Endothelial cell of umbilical vein (primary cell): ENCODE data around the gene KCNQ1OT1. TPM values are rescaled to one million over a fixed set of nuclear protein-coding genes. Genes with fewer than 3 reads are reported as not detected.

Source experiments
- Bru-seq: library from RNA; stranded (reverse); fragments of 400-500 nt; gene quantifications from one replicate; lab custom pipeline; 2021; lab: Mats Ljungman, UMichigan
- BruChase-seq, 2 experiments: library from RNA; stranded (reverse); fragments of 400-500 nt; gene quantifications; one replicate each; lab custom pipeline; 2021; lab: Mats Ljungman, UMichigan
- BruUV-seq: library from RNA; stranded (reverse); fragments of 400-500 nt; replicated peaks from 2 replicates; lab custom pipeline; 2021; lab: Mats Ljungman, UMichigan
- CTCF ChIA-PET: fragments of 300-600, 350-600 bp; sonication (Branson Sonifier 250); formaldehyde crosslinking; loops from one replicate; lab custom pipeline; 2021; ENCODE audit warnings: antibody characterized with exemption, inconsistent platforms; lab: Charles Lee
- POLR2A ChIA-PET: fragments of 300-600, 350-600 bp; sonication (Branson Sonifier 250); formaldehyde crosslinking; loops from one replicate; lab custom pipeline; 2021; ENCODE audit warnings: antibody characterized with exemption, inconsistent platforms; lab: Charles Lee
- DNase-seq: peaks from one replicate; pipeline ENCODE4 v3.0.0-alpha.2; 2011; ENCODE audit warnings: low read depth, low spot score
- FAIRE-seq: peaks from 2 replicates; lab custom pipeline; 2011; peaks lifted over from hg19 to GRCh38; lab: Jason Lieb, UNC
- H2AFZ ChIP-seq: 2 replicates; pipeline ENCODE4 v1.6.0; 2012; ENCODE audit warnings: low read depth, low read length, control low read depth, inconsistent platforms
- H3K27ac ChIP-seq: 2 replicates; pipeline ENCODE4 v1.5.1; 2011; ENCODE audit warnings: low read depth, mild to moderate bottlenecking, control low read depth, low read length, moderate library complexity; ENCODE audit not compliant: insufficient read depth
- H3K27me3 ChIP-seq, 2 experiments: 2 replicates each; pipeline versions ENCODE4 v1.6.0 to v1.6.1; 2011; ENCODE audit warnings: low read length in 2 of 2, mixed read lengths in 1 of 2; ENCODE audit not compliant: control insufficient read depth in 2 of 2, insufficient read depth in 2 of 2
- H3K36me3 ChIP-seq, 2 experiments: 2 replicates in 1 of 2; 3 replicates in 1 of 2; pipeline ENCODE4 v1.5.1; 2011; ENCODE audit warnings: low read length in 2 of 2, mild to moderate bottlenecking in 1 of 2, moderate library complexity in 1 of 2; ENCODE audit not compliant: control insufficient read depth in 2 of 2, insufficient read depth in 2 of 2; ENCODE audit errors: extremely low read depth in 1 of 2
- H3K4me1 ChIP-seq: 3 replicates; pipeline ENCODE4 v1.5.1; 2011; ENCODE audit warnings: mild to moderate bottlenecking, low read length; ENCODE audit not compliant: control insufficient read depth, insufficient read depth; ENCODE audit errors: extremely low read depth
- H3K4me2 ChIP-seq: 2 replicates; pipeline ENCODE4 v1.6.1; 2011; ENCODE audit warnings: low read length, control low read depth, mixed read lengths; ENCODE audit not compliant: insufficient read depth
- H3K4me3 ChIP-seq, 3 experiments: fragments of 200-600 bp in 1 of 3; sonication (generic), shearing (Covaris generic) in 1 of 3; replicated peaks in 1 of 3; 2 replicates each; pipeline ENCODE4 v1.5.1; 2011 to 2016; ENCODE audit warnings: control low read depth in 3 of 3, low read length in 3 of 3, mild to moderate bottlenecking in 2 of 3, inconsistent platforms in 1 of 3, low read depth in 1 of 3, moderate library complexity in 1 of 3; ENCODE audit not compliant: insufficient read depth in 1 of 3
- H3K79me2 ChIP-seq: 2 replicates; pipeline ENCODE4 v1.6.0; 2012; ENCODE audit warnings: low read length, inconsistent platforms; ENCODE audit not compliant: control insufficient read depth, insufficient read depth
- H3K9ac ChIP-seq: replicated peaks from 2 replicates; pipeline ENCODE3; 2011; ENCODE audit warnings: low read length, control low read depth; ENCODE audit not compliant: insufficient read depth; ENCODE audit errors: extremely low read depth
- H3K9me1 ChIP-seq: replicated peaks from 3 replicates; pipeline ENCODE4 v1.6.0; 2011; ENCODE audit warnings: mild to moderate bottlenecking, low read length; ENCODE audit not compliant: control insufficient read depth, insufficient read depth; ENCODE audit errors: extremely low read depth
- H3K9me3 ChIP-seq: replicated peaks from 2 replicates; pipeline ENCODE4 v1.5.1; 2012; ENCODE audit warnings: low read length, inconsistent platforms; ENCODE audit not compliant: control insufficient read depth, insufficient read depth
- H4K20me1 ChIP-seq: replicated peaks from 2 replicates; pipeline ENCODE3; 2011; ENCODE audit warnings: mild to moderate bottlenecking, low read length; ENCODE audit not compliant: control insufficient read depth, insufficient read depth; ENCODE audit errors: extremely low read depth
- GATA2 ChIP-seq: IDR thresholded peaks from 2 replicates; pipeline ENCODE4 v1.7.0; 2011; ENCODE audit warnings: low read depth, mild to moderate bottlenecking, moderate library complexity, mixed read lengths, low read length; ENCODE audit not compliant: insufficient read length, insufficient read depth
- POLR2A ChIP-seq: IDR thresholded peaks from 2 replicates; pipeline ENCODE4 v1.6.1; 2012; ENCODE audit warnings: low read depth, mild to moderate bottlenecking, control low read depth, low read length
- POLR2AphosphoS5 ChIP-seq: IDR thresholded peaks from 2 replicates; pipeline ENCODE4 v1.6.1; 2012; ENCODE audit warnings: low read depth, mild to moderate bottlenecking, control low read depth, low read length, moderate library complexity; ENCODE audit not compliant: insufficient read depth
- dilution Hi-C: fragments of 300-500 bp; cut with MboI; formaldehyde crosslinking; loops from one replicate; pipeline ENCODE4 v1.15.0; 2019; ENCODE audit warnings: low sequenced_read_pairs; ENCODE audit not compliant: extremely low pct_ligation_motif_present
- intact Hi-C: fragments of 100-400 bp; cut with micrococcal nuclease; formaldehyde crosslinking; loops from one replicate; pipeline ENCODE4 v1.10.0; 2022
- long read RNA-seq: library from polyadenylated mRNA; stranded (forward); transcript quantifications from one replicate; pipeline ENCODE4 v2.0.0, GENCODE V29; 2021
- polyA minus RNA-seq, 3 experiments: library from RNA; depleted of rRNA, polyadenylated mRNA; stranded (reverse); fragments of >200 nt; gene quantifications; 1 replicate in 1 of 3; 2 replicates in 2 of 3; pipeline ENCODE4 v1.2.3, GENCODE V29; 2011
- polyA plus RNA-seq, 4 experiments: library from polyadenylated mRNA; depleted of rRNA in 3 of 4; stranded (reverse) in 3 of 4; unstranded in 1 of 4; fragments of >200 nt; gene quantifications; 2 replicates each; pipeline versions ENCODE4 v1.2.1 to v1.2.3, GENCODE V29; 2011 to 2012; ENCODE audit warnings: missing spikeins in 1 of 4
- total RNA-seq: library from RNA; stranded (reverse); gene quantifications from 2 replicates; pipeline ENCODE4 v1.2.3, GENCODE V29; 2021
- TF ChIP-seq, protein P1 (sequence below): IDR thresholded peaks from 2 replicates; pipeline ENCODE4 v1.6.1; 2011; ENCODE audit not compliant: insufficient read depth, insufficient read length

KCNQ1OT1 gene
- 1.5 and 1.8 TPM in 2 replicates for total RNA-seq
- 0.11 and 0.13 TPM in 2 replicates for polyA plus RNA-seq
- 0.01 TPM in 2 replicates for polyA plus RNA-seq (2011; cell fraction: cytosol; rRNA removed)
- 1.8 and 2.0 TPM in 2 replicates for polyA plus RNA-seq (2011; cell fraction: nucleus; rRNA removed)
- 0.20 and 0.24 TPM in 2 replicates for polyA plus RNA-seq (2012)
- 3.6 and 3.7 TPM in 2 replicates for polyA minus RNA-seq
- not detected for polyA minus RNA-seq (2011; cell fraction: cytosol; rRNA and poly(A)+ RNA removed)
- polyA minus RNA-seq (2011; cell fraction: nucleus; rRNA and poly(A)+ RNA removed) = 7.3 and 8.1 TPM in 2 replicates
- Bru-seq, nascent RNA = percentile 54 among the genes with signal in this experiment
- BruChase-seq, experiment 1, labeled RNA remaining after a 6-hour chase = percentile 50 among the genes with signal in this experiment
- percentile 59 among the genes with signal in this experiment for BruChase-seq, experiment 2, labeled RNA remaining after a 2-hour chase
- long read RNA-seq, full-length matches to known transcripts = 2 of 3 reads
- long read RNA-seq, partial matches to known transcripts = 0 of 3 reads
- long read RNA-seq, other reads (novel, unspliced or antisense) = 1 of 3 reads

- DNase-seq (peak; percentile 98), FAIRE-seq (peak; percentile 85)
- no peaks in the 10 kb centered on the region for H3K36me3 ChIP-seq
- H4K20me1 ChIP-seq = no peaks in the 10 kb centered on the region
- CTCF ChIA-PET = interaction anchor here (0.5 kb wide), 1 partner anchor 724 kb away, joined by 3 read pairs; no protein-coding TSS in a partner anchor
- POLR2A ChIA-PET = interaction anchor here (0.6 to 1.0 kb wide), 4 partner anchors 13 to 193 kb away, joined by 3 to 4 read pairs (median 3); no protein-coding TSS in a partner anchor
- intact Hi-C loops (loop anchor here (1.0 to 2.0 kb wide), 2 partner anchors 167 to 189 kb away; no protein-coding TSS in a partner anchor), dilution Hi-C loops (no loop called here)
- H3K9me1 ChIP-seq = no peaks in the 10 kb centered on the region
- peaks cover 28% of the 10 kb centered on the region for H3K79me2 ChIP-seq
- H2AFZ ChIP-seq = peak within 1 kb of the TSS; percentile 61
- TF ChIP-seq, protein P1, sequence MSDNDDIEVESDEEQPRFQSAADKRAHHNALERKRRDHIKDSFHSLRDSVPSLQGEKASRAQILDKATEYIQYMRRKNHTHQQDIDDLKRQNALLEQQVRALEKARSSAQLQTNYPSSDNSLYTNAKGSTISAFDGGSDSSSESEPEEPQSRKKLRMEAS = no peak
- TF ChIP-seq POLR2A = peak; percentile 99
- peak; percentile 96 for TF ChIP-seq POLR2AphosphoS5
- TF ChIP-seq GATA2 = no peak
- H3K4me1 ChIP-seq = peaks cover 5% of the 10 kb centered on the region
- no peaks in the 10 kb centered on the region for H3K9me3 ChIP-seq
- H3K9ac ChIP-seq = peak within 1 kb of the TSS; percentile 58
- no peaks in the 10 kb centered on the region for H3K27me3 ChIP-seq
- H3K4me2 ChIP-seq = peak within 1 kb of the TSS; percentile 79
- peak within 1 kb of the TSS; percentile 60 for H3K27ac ChIP-seq
- H3K4me3 ChIP-seq = peak within 1 kb of the TSS; percentile 44 to 69 (median 53)
- BruUV-seq = no TSS peak
These were observed at the start of gene KCNQ1OT1 for GRCh38 chr11:2699531-2700414. TSS of gene KCNQ1OT1 (minus strand) at chr11:2699994.
